Adrenal gland (tissue), 12 donors: ENCODE measurements around the gene ZNF212. TPM values are rescaled to one million over a fixed set of nuclear protein-coding genes. Genes with fewer than 3 reads are reported as not detected.
A peak's percentile ranks its signal among the peaks of the same experiment; 100 is the strongest.

Experiments
- DNase-seq, 7 donors: peaks; one replicate each; pipeline ENCODE4 v3.0.0-alpha.2; 2019 to 2020
- H3K27ac ChIP-seq, 5 donors: fragments of 200-600 bp; sonication (generic) in 4 of 5; 1 replicate in 3 of 5; 2 replicates in 2 of 5; pipeline versions ENCODE4 v1.5.1 to v1.8.0; 2016 to 2020; ENCODE audit warnings: mild to moderate bottlenecking in 1 of 5
- H3K27me3 ChIP-seq: fragments of 200-600 bp; 2 replicates; pipeline ENCODE4 v1.8.0; 2021
- H3K36me3 ChIP-seq, 2 donors: fragments of 200-600 bp; replicated peaks in 1 of 2; 1 replicate in 1 of 2; 2 replicates in 1 of 2; pipeline versions ENCODE4 v1.5.1 to v1.8.0; 2018 to 2022
- H3K4me1 ChIP-seq, 2 donors: fragments of 200-600 bp; replicated peaks in 1 of 2; 1 replicate in 1 of 2; 2 replicates in 1 of 2; pipeline versions ENCODE4 v1.5.1 to v1.8.0; 2018 to 2021
- H3K4me3 ChIP-seq, 4 donors: fragments of 200-600 bp; sonication (generic) in 3 of 4; one replicate each; pipeline ENCODE4 v1.5.1; 2016 to 2018
- H3K9me3 ChIP-seq, 3 donors: fragments of 200-600 bp; sonication (generic) in 1 of 3; replicated peaks in 1 of 3; 1 replicate in 2 of 3; 2 replicates in 1 of 3; pipeline versions ENCODE4 v1.5.1 to v1.8.0; 2016 to 2021
- POLR2A ChIP-seq, 2 donors: fragments of 450-650 bp; IDR thresholded peaks; one replicate each; pipeline ENCODE4 v1.6.1; 2017; ENCODE audit warnings: antibody characterized with exemption in 2 of 2, mild to moderate bottlenecking in 2 of 2, moderate library complexity in 1 of 2
- WGBS, 4 donors: extraction: QIAGEN DNeasy Blood & Tissue Kit in 2 of 4; methylation state at CpG; one replicate each; pipeline versions ENCODE4 v1.1.5 to v1.1.7; 2013 to 2017; 5-methylcytosine and 5-hydroxymethylcytosine counted together
- intact Hi-C, 2 donors: fragments of 100-400 bp; cut with DNase I; formaldehyde crosslinking; loops; one replicate each; pipeline versions ENCODE4 v1.14.1 to v1.15.0; 2022 to 2023
- polyA plus RNA-seq, 3 donors: library from polyadenylated mRNA; stranded (reverse); fragments of 200-250 nt in 2 of 3; fragments of 350-450 nt in 1 of 3; fragmentation: Illumina TruSeq in 1 of 3; extraction: RNeasy Lipid Tissue Mini Kit (QIAGEN cat#74804) in 1 of 3; gene quantifications; one replicate each; pipeline ENCODE4 v1.2.3, GENCODE V29; 2013 to 2014
- total RNA-seq, 9 donors: library from RNA; depleted of rRNA in 4 of 9; stranded (reverse); fragments of >200 nt in 4 of 9; fragments of 120-200 nt in 1 of 9; fragmentation: NEBNext Ultra II Directional in 1 of 9; extraction: Animal tissue kit (Norgen Biotek cat#: 25700) in 1 of 9; gene quantifications; one replicate each; pipeline versions ENCODE4 v1.1.0 to v1.2.4, GENCODE V29; 2013 to 2023
- TF ChIP-seq, protein P1 (sequence below), 6 experiments: fragments of 450-650 bp in 4 of 6; fragments of 200-600 bp in 2 of 6; sonication (generic) in 1 of 6; IDR thresholded peaks; 1 replicate in 5 of 6; 2 replicates in 1 of 6; pipeline versions ENCODE4 v1.5.1 to v1.8.0; 2016 to 2021; ENCODE audit warnings: antibody characterized with exemption in 6 of 6, mild to moderate bottlenecking in 2 of 6, moderate library complexity in 1 of 6
- donor health status: healthy with polysubstance abuse.
- donor health status: Bipolar disorder and iron deficiency.
- donor health status: DM: yes; HTN: yes; CAD: no.
- donor health status: DM: no; HTN: no; CAD: no.
- donor health status: DM: no; HTN: no; CAD: no.
- donor health status: DM: yes; HTN: yes; CAD: no.

ZNF212 gene
- total and polyA plus RNA-seq, 12 donors = 5.5 to 22.7 (median 10.4) TPM

DNA sequence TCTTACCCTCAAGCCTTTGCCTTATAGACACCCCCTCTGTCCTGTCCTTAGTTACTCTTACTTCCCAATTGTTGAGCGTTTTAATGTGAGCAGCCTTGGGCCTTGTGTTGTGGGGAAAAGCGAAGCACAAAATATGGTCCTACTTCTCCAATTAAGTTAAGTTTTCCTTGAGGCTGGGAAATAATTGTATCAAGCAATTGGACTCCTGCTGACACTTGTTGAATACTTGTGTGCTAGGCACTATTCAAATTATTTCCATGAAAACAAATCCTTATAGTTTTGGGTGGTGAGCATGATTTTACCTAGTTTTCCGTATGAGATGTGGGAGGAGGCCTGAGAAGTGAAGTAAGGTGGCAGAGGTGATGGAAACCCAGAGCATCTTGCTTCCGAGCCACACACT, 17.1 kb downstream of the ZNF212 start:
- Histone ChIP-seq H3K4me3 (no peak overlapping the region), H3K27ac (no peak overlapping the region), H3K27me3 (no peaks in the 10 kb centered on the region), H3K4me1 (peaks cover 0 to 6% of the 10 kb centered on the region in 2 donors), H3K36me3 (peaks cover 0 to 44% of the 10 kb centered on the region in 2 donors), H3K9me3 (no peaks in the 10 kb centered on the region)
- intact Hi-C loops = no loop called here
- TF ChIP-seq, protein P1, sequence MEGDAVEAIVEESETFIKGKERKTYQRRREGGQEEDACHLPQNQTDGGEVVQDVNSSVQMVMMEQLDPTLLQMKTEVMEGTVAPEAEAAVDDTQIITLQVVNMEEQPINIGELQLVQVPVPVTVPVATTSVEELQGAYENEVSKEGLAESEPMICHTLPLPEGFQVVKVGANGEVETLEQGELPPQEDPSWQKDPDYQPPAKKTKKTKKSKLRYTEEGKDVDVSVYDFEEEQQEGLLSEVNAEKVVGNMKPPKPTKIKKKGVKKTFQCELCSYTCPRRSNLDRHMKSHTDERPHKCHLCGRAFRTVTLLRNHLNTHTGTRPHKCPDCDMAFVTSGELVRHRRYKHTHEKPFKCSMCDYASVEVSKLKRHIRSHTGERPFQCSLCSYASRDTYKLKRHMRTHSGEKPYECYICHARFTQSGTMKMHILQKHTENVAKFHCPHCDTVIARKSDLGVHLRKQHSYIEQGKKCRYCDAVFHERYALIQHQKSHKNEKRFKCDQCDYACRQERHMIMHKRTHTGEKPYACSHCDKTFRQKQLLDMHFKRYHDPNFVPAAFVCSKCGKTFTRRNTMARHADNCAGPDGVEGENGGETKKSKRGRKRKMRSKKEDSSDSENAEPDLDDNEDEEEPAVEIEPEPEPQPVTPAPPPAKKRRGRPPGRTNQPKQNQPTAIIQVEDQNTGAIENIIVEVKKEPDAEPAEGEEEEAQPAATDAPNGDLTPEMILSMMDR (IDR thresholded peaks at IDR 0.05) = no peak
- no peak for TF ChIP-seq POLR2A (IDR thresholded peaks at IDR 0.05)
- 82 to 94% (median 91%) methylated on average over 4 of the region's 4 CpGs for WGBS, 4 donors
- DNase-seq = no peak

DNA sequence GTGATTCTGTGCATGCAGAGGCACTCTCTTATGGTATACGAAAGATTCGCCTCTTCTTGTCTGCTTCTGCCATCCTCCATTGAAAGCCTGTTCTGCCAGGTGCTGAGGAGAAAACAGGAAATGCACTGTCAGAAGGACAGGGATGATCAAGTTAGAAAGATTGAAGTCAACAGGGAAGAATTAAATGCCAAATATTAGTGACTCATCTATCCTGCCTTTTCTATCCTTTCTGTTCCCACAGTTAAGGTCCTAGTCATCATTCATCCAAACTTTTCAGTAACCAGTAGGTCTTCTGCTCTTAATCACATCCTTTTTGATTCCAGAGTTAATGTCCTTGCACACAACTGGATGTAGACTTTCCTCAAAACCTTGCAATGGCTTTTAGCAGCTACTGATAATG, 17.7 kb downstream of the ZNF212 start:
- no peaks in the 10 kb centered on the region for H3K27me3 ChIP-seq
- H3K4me3 ChIP-seq = no peak overlapping the region
- 87 to 96% (median 90%) methylated on average over 2 of the region's 2 CpGs for WGBS, 4 donors
- H3K9me3 ChIP-seq = no peaks in the 10 kb centered on the region
- TF ChIP-seq, protein P1 (IDR thresholded peaks at IDR 0.05) = no peak
- TF ChIP-seq POLR2A (IDR thresholded peaks at IDR 0.05) = no peak
- H3K36me3 ChIP-seq = peaks cover 0 to 38% of the 10 kb centered on the region in 2 donors
- peaks cover 1 to 8% of the 10 kb centered on the region in 2 donors for H3K4me1 ChIP-seq
- H3K27ac ChIP-seq = no peak overlapping the region
- no peak for DNase-seq
- intact Hi-C loops = no loop called here

DNA sequence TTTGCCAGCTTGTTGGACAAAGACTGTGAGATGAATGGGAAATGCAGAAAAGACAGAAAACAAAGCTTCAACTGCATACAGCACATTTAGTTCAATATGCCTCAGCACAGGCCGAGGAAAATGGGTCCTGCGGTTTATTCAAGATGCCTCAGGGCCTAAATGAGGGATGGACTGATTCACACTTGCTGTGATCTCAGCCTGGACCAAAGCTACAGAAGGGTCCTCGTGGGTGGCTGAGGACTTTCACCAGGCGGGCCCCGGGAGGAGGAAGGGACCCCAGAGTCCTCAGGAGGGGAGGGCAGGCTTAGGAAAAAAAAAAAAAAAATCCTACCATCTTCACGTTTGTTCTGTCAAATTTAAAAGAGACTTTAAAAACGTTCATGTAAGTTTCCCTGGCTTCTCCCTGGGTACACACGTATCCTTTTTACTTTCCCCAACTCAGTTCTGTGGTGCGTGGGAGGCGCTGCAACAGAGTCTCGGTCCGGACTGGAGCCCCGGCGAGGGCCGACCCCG, 21.9 kb downstream of the ZNF212 start:
- 1 to 7% (median 5%) methylated on average over 16 of the region's 16 CpGs for WGBS, 4 donors
- H3K36me3 ChIP-seq = peaks cover 0 to 6% of the 10 kb centered on the region in 2 donors
- DNase-seq = peak in 1 of 7 donors; percentile 60
- peaks cover 9 to 22% of the 10 kb centered on the region in 2 donors for H3K4me1 ChIP-seq
- H3K4me3 ChIP-seq = peak overlapping the region in 2 of 4 donors; percentile 23 to 89
- no peaks in the 10 kb centered on the region for H3K9me3 ChIP-seq
- peak overlapping the region; percentile 72 to 100 (median 96) for H3K27ac ChIP-seq
- H3K27me3 ChIP-seq = no peaks in the 10 kb centered on the region
- TF ChIP-seq POLR2A (IDR thresholded peaks at IDR 0.05) = no peak
- TF ChIP-seq, protein P1 (IDR thresholded peaks at IDR 0.05) = no peak
- intact Hi-C loops = no loop called here

DNA sequence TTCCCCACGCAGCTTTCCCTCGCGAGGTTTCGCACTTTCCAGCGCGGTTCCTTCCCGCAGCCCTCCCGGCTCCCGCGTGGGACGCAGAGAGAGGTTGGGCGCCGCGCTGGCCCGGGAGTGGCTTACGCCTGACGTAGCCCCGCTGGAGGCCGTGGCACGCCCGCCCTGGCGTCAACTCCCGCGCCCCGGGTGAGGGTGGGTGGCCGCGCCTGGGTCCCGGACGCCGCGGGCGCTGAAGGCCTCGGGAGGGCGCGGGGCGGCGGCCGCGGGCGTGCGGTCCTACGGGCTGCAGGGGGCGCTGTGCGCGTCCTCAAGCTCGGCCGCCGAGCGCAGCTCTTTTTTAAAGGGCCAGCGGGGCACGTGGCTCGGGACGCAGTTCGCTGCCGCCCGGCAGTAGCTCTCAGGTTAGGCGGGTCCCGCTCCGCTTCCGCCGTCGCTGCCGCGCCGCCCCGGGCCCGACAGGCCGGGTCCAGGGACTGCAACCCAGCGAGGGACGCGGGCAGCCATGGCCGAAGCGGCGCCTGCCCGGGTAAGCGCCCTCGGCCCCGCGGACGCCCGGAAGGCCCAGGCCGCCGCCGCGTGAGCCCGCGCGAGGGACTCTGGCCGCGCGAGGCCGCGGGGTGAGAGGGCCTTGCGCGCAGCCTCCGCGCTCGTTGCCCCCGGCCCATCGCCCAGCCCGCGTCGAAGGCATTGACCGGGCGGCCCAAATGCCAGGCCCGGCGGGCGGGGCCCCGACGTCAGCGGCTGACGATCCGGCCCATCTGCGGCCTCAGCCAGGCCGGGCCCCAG, 22.6 kb downstream of the ZNF212 start, which contains the start of gene ZNF783:
TSS of gene ZNF783 (plus strand) at position 368 of the 789 bp plus-strand sequence. CDS start at position 506, 138 bp downstream.
- no peaks in the 10 kb centered on the region for H3K27me3 ChIP-seq
- DNase-seq = peak; percentile 86 to 93 (median 87)
- intact Hi-C loops = no loop called here
- no peaks in the 10 kb centered on the region for H3K9me3 ChIP-seq
- peaks cover 9 to 22% of the 10 kb centered on the region in 2 donors for H3K4me1 ChIP-seq
- TF ChIP-seq, protein P1 (IDR thresholded peaks at IDR 0.05) = peak in 5 of 6 experiments; percentile 31 to 93 (median 87)
- TF ChIP-seq POLR2A (IDR thresholded peaks at IDR 0.05) = peak; percentile 39 to 55
- peaks cover 0 to 13% of the 10 kb centered on the region in 2 donors for H3K36me3 ChIP-seq
- 0 to 2% (median 1%) methylated on average over 2 to 115 of the region's 115 CpGs for WGBS, 4 donors
- H3K4me3 ChIP-seq = peak within 1 kb of the TSS in 2 of 4 donors; percentile 50 to 89
- peak within 1 kb of the TSS; percentile 72 to 100 (median 96) for H3K27ac ChIP-seq
